ENCODE results near the gene DOHH.
A peak's percentile ranks its signal among the peaks of the same experiment; 100 is the strongest.
"Not testable (repeated sequence)": the region's sequence is repeated elsewhere in the genome, so short reads cannot be mapped to it uniquely, and the experiment has no call there.

The DOHH gene

DNA sequence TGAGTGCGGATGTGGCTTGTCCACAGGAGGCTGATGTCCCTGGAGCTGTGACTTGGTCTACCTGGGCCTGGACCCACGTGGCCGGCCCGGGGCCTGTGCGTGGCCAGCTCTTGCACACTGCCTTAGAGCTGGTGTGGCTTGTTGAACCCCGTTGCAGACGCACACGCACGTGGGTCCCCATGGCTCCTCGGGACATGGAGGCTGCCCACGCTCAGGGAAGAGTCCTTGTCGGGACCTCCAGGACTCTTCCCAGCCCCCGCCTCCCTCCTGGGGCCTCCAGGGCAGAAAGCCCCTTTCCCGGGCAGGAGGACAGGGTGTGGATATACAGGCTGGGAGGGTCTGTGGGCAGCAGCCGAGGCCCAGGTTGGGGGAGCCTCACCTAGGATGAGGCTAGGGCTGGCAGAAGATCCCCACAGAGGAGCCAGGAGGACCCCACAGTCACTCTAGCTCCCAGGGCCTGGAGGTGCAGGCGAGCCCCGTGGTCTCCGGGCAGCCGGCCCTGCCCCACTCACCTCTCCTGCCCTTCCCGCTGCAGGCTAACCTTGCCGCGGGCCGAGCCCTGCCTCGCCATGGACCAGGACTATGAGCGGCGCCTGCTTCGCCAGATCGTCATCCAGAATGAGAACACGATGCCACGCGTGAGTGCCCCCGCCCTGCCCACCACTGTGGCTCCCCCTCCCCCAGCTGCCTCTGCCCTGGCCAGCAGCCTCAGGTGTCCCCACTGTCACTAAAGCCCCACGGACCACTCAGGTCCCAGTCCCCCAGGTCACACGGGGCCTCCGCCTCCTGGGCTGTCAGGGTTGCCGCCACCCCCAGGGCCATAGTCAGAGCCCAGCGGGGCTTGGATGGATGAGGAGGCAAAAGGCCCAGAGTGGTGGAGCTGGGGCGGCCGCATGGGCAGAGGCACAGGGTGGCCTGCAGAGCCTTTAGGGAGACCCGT is 22.2 kb upstream of the DOHH start:
- no peak overlapping the region for H3K4me3 ChIP-seq (ENCODE audit: low read length)
- no peak for DNase-seq (ENCODE audit: low read depth, low spot score)

DNA sequence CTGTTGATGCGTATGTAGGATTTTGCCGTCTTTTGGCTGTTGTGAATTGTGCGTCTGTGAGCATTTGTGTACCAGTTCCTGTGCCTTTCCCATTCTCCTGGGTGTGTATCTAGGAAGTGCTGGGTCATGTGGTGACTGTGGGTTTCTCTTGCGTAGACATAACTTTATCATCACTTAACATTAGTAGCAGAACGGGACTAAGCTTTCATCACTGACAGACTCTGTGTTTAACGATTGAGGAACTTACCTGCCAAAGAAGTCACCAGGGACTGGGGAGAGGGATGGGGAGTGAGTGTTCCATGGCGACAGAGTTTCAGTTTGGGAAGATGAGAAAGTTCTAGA is 20.6 kb upstream of the DOHH start:
- no peak for DNase-seq (ENCODE audit: low read depth, low spot score)

DNA sequence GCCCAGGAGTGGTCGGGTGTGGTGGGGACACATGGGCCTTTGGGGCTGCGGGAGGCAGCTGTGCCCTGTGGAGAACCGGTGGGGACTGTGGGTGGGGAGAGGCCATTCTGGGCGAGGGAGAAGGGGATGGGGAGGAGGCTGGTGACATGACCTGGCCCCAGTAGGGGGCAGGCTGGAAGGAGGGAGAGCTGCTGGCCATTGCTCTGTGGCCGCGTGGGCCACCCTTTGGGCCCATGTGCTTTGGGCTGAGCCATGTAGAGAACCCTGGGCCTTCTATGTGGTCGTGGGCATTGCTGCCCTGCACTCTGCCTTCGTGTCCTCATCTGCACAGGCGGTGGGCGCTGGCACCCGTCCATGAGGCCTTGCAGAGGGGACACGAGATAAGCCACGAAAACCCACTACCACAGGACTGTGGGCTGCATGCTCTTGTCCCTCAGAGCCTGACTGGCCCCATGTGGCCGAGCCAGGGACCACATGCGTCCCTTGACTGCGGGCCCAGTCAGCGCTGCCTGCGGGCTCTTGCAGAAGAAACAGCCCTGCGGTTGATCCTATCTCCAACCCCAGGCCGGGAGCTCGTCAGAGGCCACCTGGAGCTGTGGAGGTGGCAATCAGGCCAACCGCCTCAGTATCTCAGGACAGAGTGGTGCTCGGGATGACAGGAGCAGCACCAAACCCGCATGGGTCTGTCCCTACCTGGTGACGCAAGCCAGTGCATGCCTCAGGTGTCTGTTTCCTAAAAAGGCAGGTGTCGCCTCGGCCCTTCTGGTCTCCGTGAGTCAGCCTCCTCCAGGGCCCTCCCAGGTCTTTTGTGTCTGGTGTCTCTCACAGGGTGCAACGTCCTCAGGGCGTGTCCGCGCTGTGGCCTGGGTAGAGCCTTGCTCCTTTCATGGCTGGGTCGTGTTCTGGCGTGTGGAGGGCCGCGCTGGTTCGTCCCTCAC is 20.0 kb upstream of the DOHH start:
- DNase-seq (ENCODE audit: low read depth, low spot score): no peak
- H3K4me3 ChIP-seq (ENCODE audit: low read length): no peak overlapping the region

More for the DNA sequence above, 20.6 kb upstream of the DOHH start:
- no peak overlapping the region for H3K4me3 ChIP-seq (ENCODE audit: low read length)

DNA sequence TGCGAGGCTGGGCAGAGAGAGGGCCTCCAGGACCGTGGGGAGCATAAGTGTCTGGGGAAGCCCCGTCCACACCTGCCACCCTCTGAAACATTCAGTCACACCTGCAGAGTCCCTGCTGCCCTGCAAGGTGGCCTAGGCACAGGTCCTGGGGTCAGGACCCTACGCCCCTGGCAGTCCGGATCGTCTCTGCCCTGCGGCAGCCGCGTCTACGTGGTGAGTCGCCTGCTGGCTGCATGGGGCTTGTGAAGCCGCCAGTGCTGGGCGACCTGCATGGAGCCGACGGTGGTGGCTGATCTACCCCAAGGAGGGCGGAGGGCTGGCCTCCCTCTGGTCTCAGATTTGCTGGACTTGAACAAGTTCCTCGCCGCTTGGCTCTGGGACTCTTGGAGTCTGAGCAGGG is 18.7 kb upstream of the DOHH start:
- H3K4me3 ChIP-seq (ENCODE audit: low read length): no peak overlapping the region

DNA sequence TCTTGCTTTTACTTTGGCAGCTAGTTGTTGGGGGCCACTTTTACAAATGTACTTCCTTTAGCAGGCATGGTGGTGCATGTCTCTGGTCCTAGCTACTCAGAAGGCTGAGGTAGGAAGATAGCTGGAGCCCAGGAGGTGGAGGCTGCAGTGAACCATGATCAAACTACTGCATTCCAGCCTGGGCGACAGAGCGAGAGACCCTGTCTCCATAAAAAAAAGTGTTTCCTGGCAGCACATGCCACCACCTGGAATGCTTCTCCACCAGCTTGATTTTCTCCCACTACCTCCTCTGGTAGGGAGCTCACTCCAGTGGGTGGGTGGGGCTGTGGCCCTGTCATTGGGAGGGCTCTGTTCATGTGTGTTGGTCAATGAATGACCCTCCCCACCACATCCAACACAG is 18.2 kb upstream of the DOHH start:
- no peak overlapping the region for H3K4me3 ChIP-seq (ENCODE audit: low read length)
- DNase-seq (ENCODE audit: low read depth, low spot score): no peak

More for the DNA sequence above, 18.7 kb upstream of the DOHH start:
- DNase-seq (ENCODE audit: low read depth, low spot score): no peak

DNA sequence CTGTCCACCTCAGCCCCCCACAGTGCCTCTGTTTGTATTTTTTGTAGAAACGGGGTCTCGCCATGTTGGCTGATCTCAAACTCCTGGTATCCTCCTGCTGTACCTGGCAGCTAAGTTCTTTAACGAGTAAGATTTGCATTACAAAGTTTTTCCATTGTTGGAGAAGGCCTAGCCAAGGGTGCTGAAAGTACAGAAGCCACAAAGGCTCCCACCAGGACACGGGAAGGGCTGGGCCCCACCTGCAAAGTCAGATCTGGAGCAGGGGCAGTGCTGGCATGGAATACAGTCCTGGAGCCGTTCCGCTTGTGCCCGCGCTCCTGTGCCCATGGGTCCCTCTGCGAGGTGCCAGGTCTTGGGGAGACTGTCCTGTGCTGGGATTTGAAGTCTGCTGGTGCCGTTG is 17.8 kb upstream of the DOHH start:
- no peak overlapping the region for H3K4me3 ChIP-seq (ENCODE audit: low read length)
- no peak for DNase-seq (ENCODE audit: low read depth, low spot score)

DNA sequence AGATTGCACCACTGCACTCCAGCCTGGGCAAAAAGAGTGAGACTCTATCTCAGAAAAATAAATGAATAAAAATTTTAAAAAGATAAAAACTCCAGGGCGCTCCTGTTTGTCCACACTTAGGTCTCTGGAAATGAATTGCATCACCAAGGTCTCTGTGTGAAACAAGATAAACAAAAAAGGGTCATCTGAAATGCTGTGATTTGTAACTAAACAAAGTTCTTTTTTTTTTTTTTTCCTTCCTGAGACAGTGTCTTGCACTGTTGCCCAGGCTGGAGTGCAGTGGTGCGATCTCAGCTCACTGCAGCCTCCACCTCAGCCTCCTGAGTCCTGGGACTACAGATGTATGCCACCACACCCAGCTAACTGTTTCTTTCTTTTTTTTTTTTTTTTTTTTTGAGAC is 17.2 kb upstream of the DOHH start:
- DNase-seq (ENCODE audit: low read depth, low spot score): no peak
- H3K4me3 ChIP-seq (ENCODE audit: low read length): no peak overlapping the region

DNA sequence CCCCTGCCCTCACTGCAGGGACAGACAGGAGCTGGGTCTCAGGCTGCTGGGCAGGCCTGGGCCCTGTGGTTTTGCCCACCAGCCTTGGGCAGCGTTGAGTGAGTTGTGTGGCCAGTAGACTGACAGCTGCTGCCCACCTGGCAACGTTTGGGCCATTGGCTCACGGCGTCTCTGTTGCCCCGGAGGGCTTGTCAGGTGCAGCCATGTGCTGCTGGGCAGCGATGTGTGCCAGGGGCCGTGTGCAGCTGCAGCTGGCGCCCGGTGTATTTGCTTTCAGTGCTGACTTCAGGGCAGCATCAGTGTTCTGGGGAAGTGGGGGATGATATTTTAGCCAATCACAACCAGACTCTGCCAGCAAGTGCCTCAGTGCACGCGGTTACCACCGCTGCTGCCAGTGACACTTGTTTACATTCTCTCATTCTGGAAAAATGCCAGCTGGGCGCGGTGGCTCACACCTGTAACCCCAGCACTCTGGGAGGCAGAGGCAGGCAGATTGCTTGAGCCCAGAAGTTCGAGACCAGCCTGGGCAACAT is 16.3 kb upstream of the DOHH start:
- DNase-seq (ENCODE audit: low read depth, low spot score): peak; percentile 61
- H3K4me3 ChIP-seq (ENCODE audit: low read length): no peak overlapping the region

DNA sequence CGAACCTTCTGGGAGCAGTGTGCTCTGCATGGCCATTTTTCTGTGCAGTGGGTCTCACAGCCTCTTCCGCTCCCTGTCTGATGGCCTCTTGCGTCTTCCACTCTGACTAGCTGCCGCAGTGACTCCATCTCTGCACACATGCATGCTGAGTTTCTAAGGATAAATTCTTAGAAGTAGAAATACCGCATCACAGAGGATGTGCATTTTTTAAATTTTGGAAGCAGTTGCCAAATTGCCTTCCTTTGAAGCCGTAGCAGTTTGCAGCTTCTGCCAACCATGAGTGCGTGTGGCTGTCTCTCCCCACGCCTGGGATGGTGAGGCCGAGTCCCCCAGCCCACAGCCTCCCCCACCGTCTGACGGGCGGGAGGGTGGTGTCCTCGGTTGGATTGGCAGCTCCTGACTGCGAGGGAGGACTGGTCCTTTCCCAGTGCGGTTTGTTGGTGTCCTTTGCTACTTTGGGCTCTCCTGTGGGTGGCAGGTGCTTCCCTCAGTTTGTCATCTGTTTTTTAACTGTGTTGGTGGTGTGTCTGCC is 15.5 kb upstream of the DOHH start:
- no peak for DNase-seq (ENCODE audit: low read depth, low spot score)
- no peak overlapping the region for H3K4me3 ChIP-seq (ENCODE audit: low read length)

DNA sequence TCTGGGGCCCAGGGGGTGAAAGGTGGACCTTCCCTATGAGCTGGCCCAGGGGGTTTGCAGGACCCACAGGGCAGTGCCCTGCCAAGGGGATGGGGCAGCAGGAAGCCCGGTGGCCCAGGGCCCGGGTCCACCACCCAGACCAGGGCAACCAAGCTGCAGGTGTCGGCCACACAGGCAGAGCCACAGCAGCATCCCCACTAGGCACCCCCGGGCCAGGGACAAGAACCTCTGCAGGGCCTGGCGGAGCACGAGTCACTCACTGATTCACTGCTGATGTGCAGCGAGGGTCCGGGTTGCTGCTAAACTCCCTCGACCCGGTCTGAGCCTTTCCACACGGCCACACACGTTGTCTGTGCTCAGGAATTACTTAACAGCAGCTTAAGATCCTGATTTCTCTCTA is 14.5 kb upstream of the DOHH start:
- no peak for DNase-seq (ENCODE audit: low read depth, low spot score)
- no peak overlapping the region for H3K4me3 ChIP-seq (ENCODE audit: low read length)

DNA sequence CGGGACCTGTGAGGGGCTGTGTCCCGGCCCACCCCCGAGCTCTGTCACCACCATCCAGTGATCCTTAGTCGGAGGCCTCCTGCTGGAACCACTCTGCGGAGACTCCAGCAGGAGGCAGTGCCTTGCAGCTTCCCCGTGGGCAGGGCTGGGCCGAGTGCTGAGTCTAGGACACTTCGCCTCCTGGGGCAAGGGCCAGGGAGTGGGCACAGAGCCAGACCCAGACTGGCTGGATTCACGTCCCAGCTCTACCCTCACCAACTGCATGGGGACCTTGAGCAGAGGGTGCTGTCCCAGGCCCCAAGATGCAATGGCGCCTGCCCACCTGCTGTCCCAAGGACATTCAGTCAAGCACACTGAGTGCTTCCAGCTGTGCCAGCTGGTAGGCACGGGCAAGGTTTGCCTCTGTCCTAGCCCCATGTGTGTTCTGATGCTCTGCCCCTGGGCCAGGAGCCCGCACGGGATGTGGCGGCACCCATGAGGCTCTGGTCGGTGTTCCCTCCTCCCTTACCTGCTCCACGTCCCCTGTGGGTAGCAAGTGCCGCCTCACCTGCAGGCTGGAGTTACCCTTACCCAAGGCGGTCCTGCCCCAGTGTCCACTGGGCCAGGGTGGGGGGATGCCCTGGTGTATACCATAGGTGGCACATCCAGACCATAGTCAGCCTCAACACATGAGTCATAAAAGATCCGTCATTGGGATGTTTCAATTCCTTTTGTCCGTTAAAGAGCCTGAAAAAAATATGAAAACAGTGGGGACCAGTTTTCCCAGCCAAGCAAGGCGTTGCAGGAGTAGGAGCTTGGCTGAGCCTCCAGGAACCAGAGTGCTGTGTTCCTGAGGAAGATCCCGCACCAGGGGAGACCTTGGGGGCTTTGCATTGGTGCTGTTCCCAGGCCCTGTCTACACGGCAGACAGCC is 13.0 kb upstream of the DOHH start:
- DNase-seq (ENCODE audit: low read depth, low spot score): no peak
- no peak overlapping the region for H3K4me3 ChIP-seq (ENCODE audit: low read length)

DNA sequence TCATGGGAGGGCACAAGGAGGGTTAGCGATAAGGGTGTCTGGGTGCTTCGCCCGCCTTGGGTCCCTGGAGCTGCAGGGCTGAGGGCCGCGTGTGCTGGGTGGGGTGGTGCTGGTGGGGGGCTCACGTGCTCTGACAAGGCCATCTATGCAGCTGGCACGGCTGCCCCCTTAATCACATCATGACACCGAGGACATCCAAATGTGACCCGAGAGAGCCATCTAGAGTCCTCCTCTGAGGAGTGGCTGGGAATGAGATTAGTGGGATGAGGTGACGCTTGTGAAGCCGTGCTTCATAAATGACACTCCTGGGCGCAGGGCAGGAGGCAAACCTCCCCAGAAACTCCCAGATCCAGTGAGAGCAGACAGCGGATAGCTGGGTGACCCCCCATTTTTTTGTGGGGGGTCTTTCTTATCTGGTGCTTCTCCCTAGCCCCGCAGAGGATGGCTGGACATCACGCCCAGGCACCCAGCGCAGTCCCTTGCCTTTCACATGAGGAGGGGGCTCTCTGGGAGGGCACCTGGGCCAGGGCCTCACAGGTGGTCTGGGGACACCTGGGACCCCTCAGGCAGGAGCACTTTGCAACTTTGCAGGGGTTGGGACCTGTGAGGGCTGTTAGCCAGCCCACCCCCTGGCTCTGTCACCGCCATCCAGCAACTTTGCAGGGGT is 12.2 kb upstream of the DOHH start:
- no peak for DNase-seq (ENCODE audit: low read depth, low spot score)
- no peak overlapping the region for H3K4me3 ChIP-seq (ENCODE audit: low read length)

DNA sequence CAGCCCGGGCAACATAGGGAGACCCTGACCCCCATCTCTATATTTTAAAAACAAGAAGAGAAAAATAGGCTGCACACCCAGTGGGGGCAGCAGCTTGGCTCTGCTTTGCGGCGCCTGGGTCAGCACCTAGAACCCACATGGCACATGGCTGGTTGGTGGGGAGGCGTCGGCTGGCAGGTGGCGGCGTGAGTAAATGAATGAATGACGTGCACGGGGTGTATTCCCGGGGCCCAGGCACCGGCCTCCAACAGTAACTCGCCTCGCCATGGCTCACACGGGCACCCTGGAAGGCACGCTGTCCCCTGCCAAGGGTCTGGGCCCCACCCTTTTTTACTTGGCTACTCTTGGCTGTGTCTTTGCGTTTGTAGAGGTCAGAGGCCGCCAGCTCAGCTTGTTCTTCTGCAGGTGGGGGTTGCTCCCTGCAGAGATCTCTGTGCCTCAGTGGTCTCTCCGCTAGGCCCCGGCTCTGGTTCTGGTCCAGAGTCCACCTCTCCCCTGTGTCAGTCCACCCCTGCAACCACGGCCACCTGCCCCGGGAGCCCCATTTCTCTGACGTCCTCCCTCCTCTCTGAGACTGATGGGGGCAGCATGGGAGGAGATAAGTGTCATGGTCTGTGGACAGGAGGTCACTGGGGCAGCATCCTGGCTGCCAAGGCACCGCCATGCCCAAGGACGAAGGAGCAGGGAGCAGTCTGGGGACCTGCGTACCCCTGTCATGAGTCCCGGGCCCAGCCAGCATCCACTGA is 11.2 kb upstream of the DOHH start:
- no peak overlapping the region for H3K4me3 ChIP-seq (ENCODE audit: low read length)
- no peak for DNase-seq (ENCODE audit: low read depth, low spot score)

DNA sequence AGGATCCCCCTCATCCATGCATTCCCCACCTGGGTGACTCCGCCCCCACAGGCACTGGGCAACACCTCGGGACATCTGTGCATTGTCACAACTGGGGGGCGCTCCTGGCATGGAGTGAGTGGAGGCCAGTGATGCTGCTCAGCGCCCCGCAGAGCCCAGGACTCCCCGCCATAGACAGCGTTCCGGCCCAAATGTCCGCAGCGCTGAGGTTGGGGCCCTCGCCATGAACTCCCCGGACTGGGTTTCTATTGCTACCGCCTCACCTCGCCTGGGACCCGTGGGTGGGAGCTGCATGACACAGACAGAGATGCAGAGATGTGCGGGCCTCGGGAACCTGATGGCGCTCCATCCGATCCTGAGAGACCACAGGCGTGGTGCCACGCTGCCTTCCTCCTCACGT is 10.3 kb upstream of the DOHH start:
- no peak overlapping the region for H3K4me3 ChIP-seq (ENCODE audit: low read length)
- DNase-seq (ENCODE audit: low read depth, low spot score): no peak

DNA sequence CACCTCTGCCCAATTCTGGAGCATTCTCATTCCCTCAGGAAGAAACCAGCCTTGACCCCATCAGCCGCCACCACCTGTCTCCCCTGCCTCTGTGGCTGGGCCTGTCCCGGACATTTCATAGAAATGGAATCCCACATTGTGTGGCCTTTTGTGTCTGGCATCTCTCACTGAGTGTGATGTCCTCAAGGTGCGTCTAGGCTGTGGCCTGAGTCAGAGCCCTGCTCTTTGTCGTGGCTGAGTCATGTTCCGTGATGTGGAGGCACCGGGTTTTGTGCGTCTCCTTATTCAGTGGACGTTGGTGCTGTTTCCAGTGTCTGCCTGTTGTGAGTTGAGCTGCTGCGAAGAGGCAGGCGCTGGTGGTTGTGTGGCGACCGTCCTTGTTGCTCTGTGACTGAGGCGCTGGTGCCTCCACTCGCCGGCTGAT is 9.1 kb upstream of the DOHH start:
- no peak overlapping the region for H3K4me3 ChIP-seq (ENCODE audit: low read length)
- DNase-seq (ENCODE audit: low read depth, low spot score): no peak

DNA sequence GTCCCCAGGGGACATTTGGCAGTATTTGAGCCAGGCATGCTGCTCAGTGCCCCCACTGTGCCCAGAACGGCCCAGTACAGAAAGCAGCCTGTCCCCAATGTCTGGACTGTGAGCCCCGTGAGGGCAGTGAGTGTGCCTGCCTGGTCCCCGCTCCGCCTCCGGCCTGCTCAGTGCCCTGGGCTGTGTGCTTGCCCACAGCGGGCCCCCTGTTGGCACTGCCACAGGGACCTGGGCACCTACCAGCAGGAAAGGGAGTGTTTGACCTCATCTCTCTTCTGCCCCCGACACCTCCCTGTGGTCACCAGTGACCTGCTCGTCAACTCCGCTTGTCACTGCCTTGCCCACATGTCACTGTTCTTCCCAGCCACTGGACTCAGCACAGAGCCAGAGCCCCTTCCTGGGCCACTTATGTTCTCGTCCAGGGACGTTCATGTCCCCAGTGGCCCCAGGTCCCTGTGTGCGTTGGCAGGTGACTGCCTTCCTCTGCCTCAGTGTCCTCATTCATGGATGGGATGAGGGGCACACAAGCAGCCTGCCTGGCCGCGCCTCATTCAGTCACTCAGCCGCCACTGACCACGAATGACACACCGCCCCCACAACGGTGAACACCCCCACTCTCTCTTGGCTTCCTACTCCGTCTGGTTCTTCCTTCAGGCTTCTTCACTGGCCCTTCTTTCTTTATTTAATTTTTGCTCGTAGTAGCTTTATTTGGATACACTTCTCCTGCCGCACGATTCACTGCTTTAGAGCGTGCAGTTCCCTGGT is 8.5 kb upstream of the DOHH start:
- DNase-seq (ENCODE audit: low read depth, low spot score): no peak

DNA sequence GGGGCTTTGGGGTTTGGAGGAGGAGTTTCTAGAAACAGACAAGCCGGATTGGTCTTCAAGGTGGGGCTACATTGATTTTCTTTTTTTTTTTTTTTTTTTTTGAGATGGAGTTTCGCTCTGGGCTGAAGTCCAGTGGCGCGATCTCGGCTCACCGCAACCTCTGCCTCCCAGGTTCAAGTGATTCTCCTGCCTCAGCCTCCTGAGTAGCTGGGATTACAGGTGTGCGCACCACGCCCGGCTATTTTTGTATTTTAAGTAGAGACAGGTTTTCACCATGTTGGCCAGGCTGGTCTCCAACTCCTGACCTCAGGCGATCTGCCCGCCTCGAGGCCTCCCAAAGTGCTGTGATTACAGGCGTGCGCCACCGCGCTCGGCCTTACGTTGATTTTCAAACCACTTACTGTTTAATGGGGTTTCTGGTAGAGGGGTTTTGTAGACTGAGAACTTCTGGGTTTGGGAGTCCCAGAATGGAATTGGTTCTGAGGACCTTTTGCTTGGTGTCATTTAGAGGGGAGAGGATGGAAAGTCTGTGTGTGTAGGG is 7.7 kb upstream of the DOHH start:
- not testable (repeated sequence) for H3K4me3 ChIP-seq (ENCODE audit: low read length); DNase-seq (ENCODE audit: low read depth, low spot score)

More for the DNA sequence above, 8.5 kb upstream of the DOHH start:
- no peak overlapping the region for H3K4me3 ChIP-seq (ENCODE audit: low read length)
